Measurements from ENCODE around the gene DLG1.

- TF ChIP-seq, protein P1, sequence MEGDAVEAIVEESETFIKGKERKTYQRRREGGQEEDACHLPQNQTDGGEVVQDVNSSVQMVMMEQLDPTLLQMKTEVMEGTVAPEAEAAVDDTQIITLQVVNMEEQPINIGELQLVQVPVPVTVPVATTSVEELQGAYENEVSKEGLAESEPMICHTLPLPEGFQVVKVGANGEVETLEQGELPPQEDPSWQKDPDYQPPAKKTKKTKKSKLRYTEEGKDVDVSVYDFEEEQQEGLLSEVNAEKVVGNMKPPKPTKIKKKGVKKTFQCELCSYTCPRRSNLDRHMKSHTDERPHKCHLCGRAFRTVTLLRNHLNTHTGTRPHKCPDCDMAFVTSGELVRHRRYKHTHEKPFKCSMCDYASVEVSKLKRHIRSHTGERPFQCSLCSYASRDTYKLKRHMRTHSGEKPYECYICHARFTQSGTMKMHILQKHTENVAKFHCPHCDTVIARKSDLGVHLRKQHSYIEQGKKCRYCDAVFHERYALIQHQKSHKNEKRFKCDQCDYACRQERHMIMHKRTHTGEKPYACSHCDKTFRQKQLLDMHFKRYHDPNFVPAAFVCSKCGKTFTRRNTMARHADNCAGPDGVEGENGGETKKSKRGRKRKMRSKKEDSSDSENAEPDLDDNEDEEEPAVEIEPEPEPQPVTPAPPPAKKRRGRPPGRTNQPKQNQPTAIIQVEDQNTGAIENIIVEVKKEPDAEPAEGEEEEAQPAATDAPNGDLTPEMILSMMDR (IDR thresholded peaks at IDR 0.05) = no peak
- TF ChIP-seq POLR2A (IDR thresholded peaks at IDR 0.05) = no peak
These were observed 291.6 kb downstream of the DLG1 start for GRCh38 chr3:197006860-197007259.
